GM06990 (cell line): ENCODE measurements around the gene KLK2.

Source experiments
- DNase-seq: peaks from one replicate; pipeline ENCODE4 v3.0.0-alpha.2; 2011; ENCODE audit not compliant: insufficient read length; ENCODE audit errors: extremely low read depth
- H3K27me3 ChIP-seq: replicated peaks from 2 replicates; pipeline ENCODE4 v1.6.0; 2011; ENCODE audit warnings: low read length; ENCODE audit not compliant: control insufficient read depth, insufficient read depth
- H3K36me3 ChIP-seq: 2 replicates; pipeline ENCODE4 v1.5.1; 2011; ENCODE audit warnings: low read length; ENCODE audit not compliant: control insufficient read depth, insufficient read depth
- H3K4me3 ChIP-seq: replicated peaks from 2 replicates; pipeline ENCODE4 v1.5.1; 2011; ENCODE audit warnings: low read depth, mild to moderate bottlenecking, control low read depth, low read length
- CTCF ChIP-seq: IDR thresholded peaks from 2 replicates; pipeline ENCODE4 v1.5.1; 2011; ENCODE audit warnings: low read length, control low read depth, mild to moderate bottlenecking, inconsistent platforms; ENCODE audit not compliant: insufficient read depth, poor library complexity, severe bottlenecking

Gene KLK2

GRCh38 chr19:50851620-50852019, 21.6 kb upstream of the KLK2 start:
- no peaks in the 10 kb centered on the region; the same call in 1 of the 2 replicates for H3K27me3 ChIP-seq
- no peak for DNase-seq
- TF ChIP-seq CTCF: no peak
- H3K4me3 ChIP-seq: no peak overlapping the region
- no peaks in the 10 kb centered on the region for H3K36me3 ChIP-seq

- no peak for TF ChIP-seq CTCF
- H3K4me3 ChIP-seq: no peak within 1 kb of the TSS
- H3K36me3 ChIP-seq: no peaks in the 10 kb centered on the region
- no peaks in the 10 kb centered on the region; the same call in 1 of the 2 replicates for H3K27me3 ChIP-seq
- no peak for DNase-seq
These were observed 18.4 kb upstream of the KLK2 start, which contains the start of gene KLK3 for GRCh38 chr19:50854636-50855410. Gene KLK3 (plus strand): TSS chr19:50854915. CDS start chr19:50854956, 41 bp downstream.

GRCh38 chr19:50857366-50857765, 15.9 kb upstream of the KLK2 start:
- H3K36me3 ChIP-seq: no peaks in the 10 kb centered on the region
- no peak for TF ChIP-seq CTCF
- no peak for DNase-seq
- H3K4me3 ChIP-seq: no peak overlapping the region
- H3K27me3 ChIP-seq: no peaks in the 10 kb centered on the region; the same call in 1 of the 2 replicates

GRCh38 chr19:50858886-50859285, 14.4 kb upstream of the KLK2 start:
- Histone ChIP-seq H3K36me3 (no peaks in the 10 kb centered on the region), H3K27me3 (no peaks in the 10 kb centered on the region; the same call in 1 of the 2 replicates), H3K4me3 (no peak overlapping the region)
- DNase-seq: no peak
- TF ChIP-seq CTCF: no peak

GRCh38 chr19:50859849-50860248, 13.4 kb upstream of the KLK2 start:
- no peak overlapping the region for H3K4me3 ChIP-seq
- no peak for DNase-seq
- H3K27me3 ChIP-seq: no peaks in the 10 kb centered on the region; the same call in 1 of the 2 replicates
- no peak for TF ChIP-seq CTCF
- H3K36me3 ChIP-seq: no peaks in the 10 kb centered on the region

DNA sequence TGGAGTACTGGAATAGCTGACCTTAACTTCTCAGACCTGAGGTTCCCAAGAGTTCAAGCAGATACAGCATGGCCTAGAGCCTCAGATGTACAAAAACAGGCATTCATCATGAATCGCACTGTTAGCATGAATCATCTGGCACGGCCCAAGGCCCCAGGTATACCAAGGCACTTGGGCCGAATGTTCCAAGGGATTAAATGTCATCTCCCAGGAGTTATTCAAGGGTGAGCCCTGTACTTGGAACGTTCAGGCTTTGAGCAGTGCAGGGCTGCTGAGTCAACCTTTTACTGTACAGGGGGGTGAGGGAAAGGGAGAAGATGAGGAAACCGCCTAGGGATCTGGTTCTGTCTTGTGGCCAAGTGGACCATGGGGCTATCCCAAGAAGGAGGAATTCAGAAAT, 12.2 kb upstream of the KLK2 start:
- DNase-seq: no peak
- H3K36me3 ChIP-seq: no peaks in the 10 kb centered on the region
- H3K4me3 ChIP-seq: no peak overlapping the region
- no peak for TF ChIP-seq CTCF
- H3K27me3 ChIP-seq: no peaks in the 10 kb centered on the region
